HEK293 (cell line): ENCODE measurements around the gene TMEM272.

Source experiments
- REPIN1 ChIP-seq: fragments of 450-650 bp; formaldehyde crosslinking; IDR thresholded peaks from 2 replicates; pipeline ENCODE4 v1.5.1; 2017; ENCODE audit warnings: missing biosample characterization, missing genetic modification characterization, low read depth
- YY1 ChIP-seq: fragments of 450-650 bp; formaldehyde crosslinking; IDR thresholded peaks from 2 replicates; pipeline ENCODE4 v1.5.1; 2018; ENCODE audit warnings: missing biosample characterization, missing genetic modification characterization
- ZNF121 ChIP-seq: fragments of 450-650 bp; formaldehyde crosslinking; IDR thresholded peaks from 2 replicates; pipeline ENCODE4 v1.5.1; 2016; ENCODE audit warnings: missing biosample characterization, missing genetic modification characterization
- ZNF23 ChIP-seq: fragments of 450-650 bp; formaldehyde crosslinking; IDR thresholded peaks from 2 replicates; pipeline ENCODE4 v1.5.1; 2016; ENCODE audit warnings: missing biosample characterization, missing genetic modification characterization, borderline replicate concordance
- ZNF24 ChIP-seq: fragments of 450-650 bp; formaldehyde crosslinking; IDR thresholded peaks from 2 replicates; pipeline ENCODE4 v1.5.1; 2016; ENCODE audit warnings: missing biosample characterization, missing genetic modification characterization
- ZNF335 ChIP-seq: fragments of 450-650 bp; formaldehyde crosslinking; conservative IDR thresholded peaks from 2 replicates; pipeline ENCODE4 v1.5.1; 2016; ENCODE audit warnings: missing biosample characterization, missing genetic modification characterization
- ZNF623 ChIP-seq: fragments of 450-650 bp; formaldehyde crosslinking; IDR thresholded peaks from 2 replicates; pipeline ENCODE4 v1.5.1; 2016; ENCODE audit warnings: missing biosample characterization, missing genetic modification characterization
- ZNF76 ChIP-seq: fragments of 450-650 bp; formaldehyde crosslinking; IDR thresholded peaks from 2 replicates; pipeline ENCODE4; 2016; ENCODE audit warnings: low read depth, missing biosample characterization, missing genetic modification characterization, borderline replicate concordance
- TF ChIP-seq, protein P1 (sequence below): fragments of 450-650 bp; formaldehyde crosslinking; IDR thresholded peaks from 2 replicates; pipeline ENCODE4 v1.5.1; 2017; ENCODE audit warnings: missing biosample characterization, missing genetic modification characterization
- TF ChIP-seq, protein P2 (sequence below): fragments of 450-650 bp; formaldehyde crosslinking; IDR thresholded peaks from 2 replicates; pipeline ENCODE4 v1.5.1; 2016; ENCODE audit warnings: missing biosample characterization, missing genetic modification characterization

DNA sequence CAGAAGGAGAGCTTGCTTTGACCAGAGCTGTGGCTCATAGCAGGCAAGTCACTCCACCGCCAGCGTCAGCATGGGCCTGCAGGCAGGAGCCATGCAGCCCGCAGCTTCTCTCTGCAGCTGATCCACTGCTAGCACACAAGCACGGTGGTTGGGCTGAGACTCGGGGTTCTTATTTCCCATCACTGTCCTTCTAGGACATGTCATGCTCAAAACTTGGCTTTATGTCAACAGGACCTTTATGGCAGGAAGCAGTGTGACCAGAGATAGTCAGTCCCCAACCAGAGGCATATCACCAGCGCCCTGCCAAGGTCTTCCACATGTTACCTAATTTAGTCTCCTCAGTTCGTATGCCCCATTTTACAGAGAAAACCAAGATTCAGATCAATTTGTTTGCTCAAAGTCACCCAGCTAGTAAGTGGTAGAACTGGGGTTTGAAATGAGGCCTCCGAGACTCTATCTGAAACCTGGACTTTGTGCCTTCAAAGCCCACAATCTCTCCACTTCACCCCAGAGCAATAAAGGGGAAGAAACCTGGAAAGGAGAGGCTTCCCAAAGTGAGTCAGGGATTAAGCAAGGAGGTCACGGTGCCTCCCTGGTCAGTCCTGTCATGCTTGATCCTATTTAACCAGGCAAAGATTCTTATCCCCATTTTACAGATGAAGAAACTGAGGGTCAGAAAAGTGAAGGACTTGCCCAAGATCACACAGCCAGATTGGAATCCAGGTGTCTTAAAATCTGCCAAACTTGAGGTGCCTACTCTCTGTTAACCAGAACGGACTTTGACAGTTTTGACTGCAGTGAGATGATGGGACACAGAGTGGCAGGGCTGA is 5.1 kb downstream of the TMEM272 start:
- TF ChIP-seq REPIN1 (tag by site-specific recombination) (no peak), ZNF623 (tag by site-specific recombination) (no peak), YY1 (no peak), ZNF335 (tag by site-specific recombination) (no peak), ZNF23 (tag by site-specific recombination) (no peak), ZNF24 (tag by site-specific recombination) (no peak), ZNF121 (tag by site-specific recombination) (no peak), ZNF76 (no peak)
- TF ChIP-seq, protein P1, sequence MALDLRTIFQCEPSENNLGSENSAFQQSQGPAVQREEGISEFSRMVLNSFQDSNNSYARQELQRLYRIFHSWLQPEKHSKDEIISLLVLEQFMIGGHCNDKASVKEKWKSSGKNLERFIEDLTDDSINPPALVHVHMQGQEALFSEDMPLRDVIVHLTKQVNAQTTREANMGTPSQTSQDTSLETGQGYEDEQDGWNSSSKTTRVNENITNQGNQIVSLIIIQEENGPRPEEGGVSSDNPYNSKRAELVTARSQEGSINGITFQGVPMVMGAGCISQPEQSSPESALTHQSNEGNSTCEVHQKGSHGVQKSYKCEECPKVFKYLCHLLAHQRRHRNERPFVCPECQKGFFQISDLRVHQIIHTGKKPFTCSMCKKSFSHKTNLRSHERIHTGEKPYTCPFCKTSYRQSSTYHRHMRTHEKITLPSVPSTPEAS (tag by site-specific recombination), result no peak
- TF ChIP-seq, protein P2, sequence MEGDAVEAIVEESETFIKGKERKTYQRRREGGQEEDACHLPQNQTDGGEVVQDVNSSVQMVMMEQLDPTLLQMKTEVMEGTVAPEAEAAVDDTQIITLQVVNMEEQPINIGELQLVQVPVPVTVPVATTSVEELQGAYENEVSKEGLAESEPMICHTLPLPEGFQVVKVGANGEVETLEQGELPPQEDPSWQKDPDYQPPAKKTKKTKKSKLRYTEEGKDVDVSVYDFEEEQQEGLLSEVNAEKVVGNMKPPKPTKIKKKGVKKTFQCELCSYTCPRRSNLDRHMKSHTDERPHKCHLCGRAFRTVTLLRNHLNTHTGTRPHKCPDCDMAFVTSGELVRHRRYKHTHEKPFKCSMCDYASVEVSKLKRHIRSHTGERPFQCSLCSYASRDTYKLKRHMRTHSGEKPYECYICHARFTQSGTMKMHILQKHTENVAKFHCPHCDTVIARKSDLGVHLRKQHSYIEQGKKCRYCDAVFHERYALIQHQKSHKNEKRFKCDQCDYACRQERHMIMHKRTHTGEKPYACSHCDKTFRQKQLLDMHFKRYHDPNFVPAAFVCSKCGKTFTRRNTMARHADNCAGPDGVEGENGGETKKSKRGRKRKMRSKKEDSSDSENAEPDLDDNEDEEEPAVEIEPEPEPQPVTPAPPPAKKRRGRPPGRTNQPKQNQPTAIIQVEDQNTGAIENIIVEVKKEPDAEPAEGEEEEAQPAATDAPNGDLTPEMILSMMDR (tag by site-specific recombination), result no peak
